BLaER1 treated with 17β-estradiol and CSF1 and Interleukin-3, amounts not matched to agents 10 nM and 100 nM (cell line): ENCODE results near the gene KRTAP4-3.

Experiments used
- H3K27ac ChIP-seq, 11 experiments: shearing (Covaris generic); formaldehyde crosslinking; 2 replicates each; pipeline ENCODE4 v1.8.1; 2022
- H3K27me3 ChIP-seq, 11 experiments: shearing (Covaris generic); formaldehyde crosslinking; 2 replicates each; pipeline ENCODE4 v1.8.1; 2022
- H3K36me3 ChIP-seq, 11 experiments: shearing (Covaris generic); formaldehyde crosslinking; 2 replicates each; pipeline ENCODE4 v1.8.1; 2022
- H3K4me1 ChIP-seq, 10 experiments: shearing (Covaris generic); formaldehyde crosslinking; 2 replicates each; pipeline ENCODE4 v1.8.1; 2022
- H3K4me2 ChIP-seq, 11 experiments: shearing (Covaris generic); formaldehyde crosslinking; 2 replicates each; pipeline ENCODE4 v1.8.1; 2022
- H3K4me3 ChIP-seq, 10 experiments: shearing (Covaris generic); formaldehyde crosslinking; 2 replicates each; pipeline ENCODE4 v1.8.1; 2022
- H3K9ac ChIP-seq, 11 experiments: shearing (Covaris generic); formaldehyde crosslinking; 2 replicates each; pipeline ENCODE4 v1.8.1; 2022
- H3K9me3 ChIP-seq, 11 experiments: shearing (Covaris generic); formaldehyde crosslinking; replicated peaks in 1 of 11; 2 replicates each; pipeline ENCODE4 v1.8.1; 2022
- H4K20me1 ChIP-seq, 11 experiments: shearing (Covaris generic); formaldehyde crosslinking; 2 replicates each; pipeline ENCODE4 v1.8.1; 2022
- Cebpa-rat ChIP-seq, 11 experiments: shearing (Covaris generic); IDR thresholded peaks; 2 replicates each; pipeline ENCODE4 v1.8.1; 2022

KRTAP4-3 gene

DNA sequence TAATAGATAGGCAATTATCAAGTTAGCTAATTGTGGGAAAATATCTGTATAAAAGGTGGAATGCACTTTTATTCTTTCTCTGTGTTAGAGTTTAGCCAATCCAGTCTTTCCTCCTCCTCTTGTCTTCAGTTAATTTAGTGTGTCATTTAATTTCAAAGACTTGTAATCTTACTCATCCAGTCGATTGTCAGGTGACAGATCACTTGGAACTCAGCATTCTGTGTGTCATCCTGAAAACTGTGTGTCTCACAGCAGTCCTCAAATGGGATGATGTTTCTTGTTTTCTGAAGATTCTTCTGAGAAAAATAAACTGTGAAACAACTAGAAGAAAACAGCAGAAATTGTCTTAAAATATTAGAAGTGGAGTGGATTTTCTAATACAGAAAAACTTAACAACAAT lies 17.0 kb upstream of the KRTAP4-3 start:
- no peaks in the 10 kb centered on the region for H3K9me3 ChIP-seq
- H3K36me3 ChIP-seq = no peaks in the 10 kb centered on the region
- H3K27me3 ChIP-seq = no peaks in the 10 kb centered on the region
- no peaks in the 10 kb centered on the region for H4K20me1 ChIP-seq
- no peaks in the 10 kb centered on the region for H3K4me1 ChIP-seq
- no peak overlapping the region for H3K27ac ChIP-seq
- TF ChIP-seq Cebpa-rat (IDR thresholded peaks at IDR 0.05) = no peak
- H3K9ac ChIP-seq = no peak overlapping the region
- no peak overlapping the region for H3K4me2 ChIP-seq
- no peak overlapping the region for H3K4me3 ChIP-seq

DNA sequence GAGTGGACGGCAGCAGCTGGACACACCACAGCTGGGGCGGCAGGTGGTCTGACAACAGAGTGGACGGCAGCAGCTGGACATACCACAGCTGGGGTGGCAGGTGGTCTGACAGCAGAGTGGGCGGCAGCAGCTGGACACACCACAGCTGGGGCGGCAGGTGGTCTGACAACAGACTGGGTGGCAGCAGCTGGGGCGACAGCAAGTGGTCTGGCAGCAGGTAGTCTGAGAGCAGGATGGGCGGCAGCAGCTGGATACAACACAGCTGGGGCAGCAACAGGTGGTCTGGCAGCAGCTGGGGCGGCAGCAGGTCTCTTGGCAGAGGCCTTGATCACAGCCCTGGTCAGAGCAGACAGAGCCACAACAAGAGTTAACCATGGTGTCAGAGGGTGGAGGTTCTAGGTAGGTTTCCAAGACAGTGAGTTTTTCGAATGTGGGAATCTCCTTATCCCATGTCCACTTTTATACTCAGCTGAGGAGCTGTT lies 16.5 kb upstream of the KRTAP4-3 start, which contains the start of gene KRTAP4-1:
Gene KRTAP4-1, minus strand, starts transcription at position 432 of the 482 bp plus-strand sequence. Its CDS starts 57 bp downstream, at position 375.
- H3K4me3 ChIP-seq = no peak within 1 kb of the TSS
- H4K20me1 ChIP-seq = no peaks in the 10 kb centered on the region
- no peaks in the 10 kb centered on the region for H3K4me1 ChIP-seq
- H3K4me2 ChIP-seq = no peak within 1 kb of the TSS
- H3K9me3 ChIP-seq = no peaks in the 10 kb centered on the region
- TF ChIP-seq Cebpa-rat (IDR thresholded peaks at IDR 0.05) = no peak
- H3K27ac ChIP-seq = no peak within 1 kb of the TSS
- no peaks in the 10 kb centered on the region for H3K27me3 ChIP-seq
- no peaks in the 10 kb centered on the region for H3K36me3 ChIP-seq
- H3K9ac ChIP-seq = no peak within 1 kb of the TSS

- H3K27me3 ChIP-seq = no peaks in the 10 kb centered on the region; a peak in 1 of 22 replicates
- no peak overlapping the region for H3K9ac ChIP-seq
- H3K27ac ChIP-seq = peak overlapping the region in 3 of 11 experiments; percentile 34 to 60 (median 44); a peak in 5 of 22 replicates
- peaks cover 0 to 13% (median 0%) of the 10 kb centered on the region in 11 experiments; a peak in 5 of 22 replicates for H3K9me3 ChIP-seq
- no peak overlapping the region for H3K4me3 ChIP-seq
- peak overlapping the region in 3 of 11 experiments; percentile 14 to 91 (median 78); a peak in 4 of 22 replicates for H3K4me2 ChIP-seq
- peaks cover 25 to 40% (median 30%) of the 10 kb centered on the region in 10 experiments for H3K4me1 ChIP-seq
- no peaks in the 10 kb centered on the region for H4K20me1 ChIP-seq
- H3K36me3 ChIP-seq = no peaks in the 10 kb centered on the region
- TF ChIP-seq Cebpa-rat (IDR thresholded peaks at IDR 0.05) = no peak
These were observed 11.0 kb upstream of the KRTAP4-3 start for GRCh38 chr17:41178843-41179616.

DNA sequence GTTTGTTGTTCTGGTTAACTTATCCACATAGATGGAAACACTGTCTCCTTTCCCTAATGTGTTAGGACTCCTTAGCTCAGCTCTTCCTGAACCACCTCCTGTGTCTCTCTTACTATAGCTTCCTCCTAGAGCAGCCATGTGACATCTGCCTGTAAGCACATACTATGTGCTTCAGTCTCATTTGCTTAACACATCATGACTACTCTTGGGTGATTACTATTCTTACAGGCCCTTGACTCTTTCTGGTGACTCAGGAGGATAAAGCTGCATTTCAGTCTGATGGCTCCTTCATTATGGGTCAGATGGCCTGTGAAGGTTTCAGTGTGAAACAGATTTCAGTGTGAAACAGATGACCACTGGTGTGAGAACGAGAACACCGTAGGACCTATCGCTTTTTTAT lies 10.3 kb upstream of the KRTAP4-3 start:
- Histone ChIP-seq H3K9me3 (peaks cover 0 to 13% (median 0%) of the 10 kb centered on the region in 11 experiments; a peak in 5 of 22 replicates), H3K36me3 (no peaks in the 10 kb centered on the region), H3K27me3 (no peaks in the 10 kb centered on the region; a peak in 1 of 22 replicates), H3K4me1 (peaks cover 25 to 40% (median 30%) of the 10 kb centered on the region in 10 experiments), H3K27ac (peak overlapping the region in 3 of 11 experiments; percentile 34 to 60 (median 44); a peak in 5 of 22 replicates), H3K9ac (no peak overlapping the region), H3K4me3 (no peak overlapping the region), H3K4me2 (peak overlapping the region in 2 of 11 experiments; percentile 78 to 91; a peak in 5 of 22 replicates), H4K20me1 (no peaks in the 10 kb centered on the region)
- TF ChIP-seq Cebpa-rat (IDR thresholded peaks at IDR 0.05) = no peak

- no peaks in the 10 kb centered on the region for H4K20me1 ChIP-seq
- H3K27ac ChIP-seq = peak within 1 kb of the TSS in 3 of 11 experiments; percentile 34 to 60 (median 44); a peak in 5 of 22 replicates
- H3K27me3 ChIP-seq = no peaks in the 10 kb centered on the region; a peak in 1 of 22 replicates
- no peaks in the 10 kb centered on the region for H3K36me3 ChIP-seq
- no peak within 1 kb of the TSS for H3K9ac ChIP-seq
- peaks cover 25 to 44% (median 30%) of the 10 kb centered on the region in 10 experiments for H3K4me1 ChIP-seq
- H3K4me3 ChIP-seq = no peak within 1 kb of the TSS
- peak within 1 kb of the TSS; percentile 74 to 95 (median 91) for H3K4me2 ChIP-seq
- H3K9me3 ChIP-seq = peaks cover 0 to 13% (median 0%) of the 10 kb centered on the region in 11 experiments; a peak in 5 of 22 replicates
- no peak for TF ChIP-seq Cebpa-rat (IDR thresholded peaks at IDR 0.05)
These were observed 9.8 kb upstream of the KRTAP4-3 start, which contains the start of gene KRTAP4-2 for GRCh38 chr17:41177727-41178271. Gene KRTAP4-2, minus strand, starts transcription at chr17:41178221. Its CDS starts 57 bp downstream, at chr17:41178164.

DNA sequence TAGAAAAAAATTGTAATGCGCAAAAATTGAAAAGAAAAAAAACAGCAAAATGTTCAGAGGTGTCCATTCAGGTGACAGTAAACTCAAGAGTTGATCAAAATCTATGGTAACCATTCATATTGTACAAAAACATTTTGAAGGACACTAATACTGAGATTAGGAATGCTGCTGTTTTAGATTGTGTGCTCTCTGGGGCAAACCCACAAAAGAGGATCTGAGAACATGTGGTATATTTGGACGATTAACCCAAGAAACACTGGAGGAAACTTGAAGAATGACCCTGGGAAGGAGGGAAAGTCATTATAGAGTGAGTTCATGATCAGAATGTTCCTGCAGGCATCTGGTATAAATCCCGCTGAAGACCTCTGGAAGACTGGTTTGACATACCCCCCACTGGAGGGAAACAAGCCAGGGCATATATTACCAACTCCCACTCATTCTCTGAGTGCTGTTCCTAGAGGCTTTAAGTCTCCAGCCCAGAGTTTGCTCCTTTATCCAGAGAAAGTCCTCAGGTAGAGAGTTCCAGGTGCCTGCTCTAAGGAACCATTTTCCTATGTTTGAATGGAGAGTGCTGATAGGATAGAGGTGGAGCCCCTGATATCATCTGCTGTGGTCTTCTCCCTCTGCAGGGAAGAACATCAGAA lies 8.8 kb upstream of the KRTAP4-3 start:
- no peak for TF ChIP-seq Cebpa-rat (IDR thresholded peaks at IDR 0.05)
- Histone ChIP-seq H3K27me3 (no peaks in the 10 kb centered on the region; a peak in 1 of 22 replicates), H3K4me3 (no peak overlapping the region), H3K4me2 (peak overlapping the region; percentile 74 to 95 (median 91)), H3K4me1 (peaks cover 25 to 44% (median 30%) of the 10 kb centered on the region in 10 experiments), H3K27ac (peak overlapping the region in 7 of 11 experiments; percentile 7 to 62 (median 34); a peak in 7 of 22 replicates), H3K9me3 (peaks cover 0 to 13% (median 0%) of the 10 kb centered on the region in 11 experiments; a peak in 5 of 22 replicates), H3K36me3 (no peaks in the 10 kb centered on the region), H4K20me1 (no peaks in the 10 kb centered on the region), H3K9ac (no peak overlapping the region)

- no peaks in the 10 kb centered on the region for H4K20me1 ChIP-seq
- H3K4me2 ChIP-seq = no peak overlapping the region
- no peak for TF ChIP-seq Cebpa-rat (IDR thresholded peaks at IDR 0.05)
- H3K27me3 ChIP-seq = peaks cover 0 to 3% (median 0%) of the 10 kb centered on the region in 11 experiments; a peak in 1 of 22 replicates
- no peak overlapping the region for H3K9ac ChIP-seq
- H3K9me3 ChIP-seq = peaks cover 0 to 14% (median 4%) of the 10 kb centered on the region in 11 experiments; a peak in 8 of 22 replicates
- no peak overlapping the region for H3K27ac ChIP-seq
- no peak overlapping the region for H3K4me3 ChIP-seq
- H3K4me1 ChIP-seq = peaks cover 18 to 23% (median 21%) of the 10 kb centered on the region in 10 experiments
- no peaks in the 10 kb centered on the region for H3K36me3 ChIP-seq
These were observed 3.9 kb upstream of the KRTAP4-3 start for GRCh38 chr17:41171886-41172285.

DNA sequence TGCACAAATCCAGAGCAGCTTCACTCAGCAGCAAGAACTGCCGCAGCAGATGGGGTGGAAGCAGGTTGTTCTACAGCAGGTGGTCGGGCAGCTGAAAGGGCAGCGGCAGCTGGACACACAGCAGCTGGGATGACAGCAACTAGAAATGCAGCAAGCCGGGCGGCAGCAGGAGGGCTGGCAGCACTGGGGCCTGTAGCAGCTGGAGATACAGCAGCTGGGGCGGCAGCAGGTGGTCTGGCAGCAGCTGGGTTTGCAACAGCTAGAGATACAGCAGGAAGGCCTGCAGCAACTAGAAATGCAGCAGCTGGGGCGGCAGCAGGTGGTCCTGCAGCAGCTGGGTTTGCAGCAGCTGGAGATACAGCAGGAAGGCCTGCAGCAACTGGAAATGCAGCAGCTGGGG lies 460 bp downstream of the KRTAP4-3 start:
- no peaks in the 10 kb centered on the region for H4K20me1 ChIP-seq
- H3K27me3 ChIP-seq = 0 out of 22 replicates have a peak, but pooled peaks cover 0 to 3% (median 0%) of the 10 kb centered on the region in 11 experiments
- peaks cover 0 to 14% (median 4%) of the 10 kb centered on the region in 11 experiments; a peak in 8 of 22 replicates for H3K9me3 ChIP-seq
- no peaks in the 10 kb centered on the region for H3K36me3 ChIP-seq
- no peaks in the 10 kb centered on the region for H3K4me1 ChIP-seq
- TF ChIP-seq Cebpa-rat (IDR thresholded peaks at IDR 0.05) = no peak
- H3K9ac ChIP-seq = no peak overlapping the region
- no peak overlapping the region for H3K4me3 ChIP-seq
- H3K4me2 ChIP-seq = no peak overlapping the region
- no peak overlapping the region for H3K27ac ChIP-seq
